Peyer's patch (tissue), 4 donors: ENCODE measurements around the gene DYNC2LI1. TPM values are rescaled to one million over a fixed set of nuclear protein-coding genes. Genes with fewer than 3 reads are reported as not detected.

Experiments
- DNase-seq, 3 donors: peaks; one replicate each; pipeline ENCODE4 v3.0.0-alpha.2; 2017 to 2019
- H3K27ac ChIP-seq, 4 donors: fragments of 200-600 bp; sonication (generic); one replicate each; pipeline ENCODE4 v1.5.1; 2016 to 2019
- H3K27me3 ChIP-seq, 2 donors: fragments of 200-600 bp; sonication (generic); one replicate each; pipeline ENCODE4 v1.5.1; 2019
- H3K36me3 ChIP-seq, 3 donors: fragments of 200-600 bp; sonication (generic); one replicate each; pipeline ENCODE4 v1.5.1; 2016 to 2019
- H3K4me1 ChIP-seq, 4 donors: fragments of 200-600 bp; sonication (generic); one replicate each; pipeline ENCODE4 v1.5.1; 2016 to 2019
- H3K4me3 ChIP-seq, 4 donors: fragments of 200-600 bp; sonication (generic); 1 replicate in 3 of 4; 2 replicates in 1 of 4; pipeline ENCODE4 v1.5.1; 2016 to 2019; ENCODE audit warnings: mild to moderate bottlenecking in 1 of 4
- H3K9me3 ChIP-seq, 4 donors: fragments of 200-600 bp; sonication (generic); one replicate each; pipeline ENCODE4 v1.5.1; 2016 to 2019; ENCODE audit warnings: mild to moderate bottlenecking in 1 of 4
- POLR2A ChIP-seq, 2 donors: fragments of 450-650 bp; IDR thresholded peaks; one replicate each; pipeline ENCODE4 v1.5.1; 2017; ENCODE audit warnings: antibody characterized with exemption in 2 of 2, mild to moderate bottlenecking in 2 of 2, moderate library complexity in 2 of 2
- total RNA-seq, 4 donors: library from RNA; depleted of rRNA; stranded (reverse); fragments of >200 nt; gene quantifications; one replicate each; pipeline ENCODE4 v1.1.0, GENCODE V29; 2016
- TF ChIP-seq, protein P1 (sequence below), 6 experiments: fragments of 450-650 bp in 4 of 6; fragments of 200-600 bp in 2 of 6; sonication (generic) in 1 of 6; IDR thresholded peaks; one replicate each; pipeline ENCODE4 v1.5.1; 2017 to 2019; ENCODE audit warnings: antibody characterized with exemption in 6 of 6, mild to moderate bottlenecking in 3 of 6, moderate library complexity in 1 of 6

Gene DYNC2LI1
- total RNA-seq, 4 donors from 2014 or later = 21.5 to 41.3 (median 27.9) TPM

DNA sequence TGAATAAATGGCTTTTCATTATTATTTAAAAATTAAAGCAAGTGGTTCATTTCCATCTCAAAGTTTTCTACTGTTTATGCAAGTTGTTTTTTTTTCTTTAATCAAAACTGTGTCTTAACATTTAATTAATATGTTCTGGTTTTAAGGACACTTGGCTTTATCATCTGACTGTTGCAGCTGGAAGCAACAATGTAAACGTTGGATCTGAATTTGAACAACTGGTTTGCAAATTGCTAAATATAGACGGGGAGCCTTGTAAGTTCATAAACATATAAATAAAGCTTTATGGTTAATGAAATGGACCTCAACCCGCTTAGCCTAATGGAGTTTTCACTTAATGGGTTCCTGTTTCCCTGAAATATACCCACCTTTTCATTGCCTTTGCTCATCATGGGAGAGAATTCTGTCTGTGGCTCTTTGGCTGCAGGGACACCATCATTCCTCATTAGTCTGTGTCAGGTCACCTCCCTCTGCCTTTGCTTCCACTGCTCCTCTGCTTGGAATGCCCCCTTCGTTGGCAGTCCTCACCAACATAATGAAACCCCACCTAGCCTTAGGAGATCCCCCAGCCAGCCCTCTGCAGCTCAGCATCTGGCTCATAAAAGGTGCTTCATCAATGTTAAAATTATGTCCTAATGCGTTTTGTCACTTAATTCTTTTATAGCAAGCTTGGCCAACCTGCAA is 44.2 kb upstream of the DYNC2LI1 start:
- no peak overlapping the region for H3K4me3 ChIP-seq
- no peaks in the 10 kb centered on the region for H3K9me3 ChIP-seq
- H3K36me3 ChIP-seq = no peaks in the 10 kb centered on the region
- H3K4me1 ChIP-seq = no peaks in the 10 kb centered on the region
- no peak for TF ChIP-seq POLR2A (IDR thresholded peaks at IDR 0.05)
- TF ChIP-seq, protein P1, sequence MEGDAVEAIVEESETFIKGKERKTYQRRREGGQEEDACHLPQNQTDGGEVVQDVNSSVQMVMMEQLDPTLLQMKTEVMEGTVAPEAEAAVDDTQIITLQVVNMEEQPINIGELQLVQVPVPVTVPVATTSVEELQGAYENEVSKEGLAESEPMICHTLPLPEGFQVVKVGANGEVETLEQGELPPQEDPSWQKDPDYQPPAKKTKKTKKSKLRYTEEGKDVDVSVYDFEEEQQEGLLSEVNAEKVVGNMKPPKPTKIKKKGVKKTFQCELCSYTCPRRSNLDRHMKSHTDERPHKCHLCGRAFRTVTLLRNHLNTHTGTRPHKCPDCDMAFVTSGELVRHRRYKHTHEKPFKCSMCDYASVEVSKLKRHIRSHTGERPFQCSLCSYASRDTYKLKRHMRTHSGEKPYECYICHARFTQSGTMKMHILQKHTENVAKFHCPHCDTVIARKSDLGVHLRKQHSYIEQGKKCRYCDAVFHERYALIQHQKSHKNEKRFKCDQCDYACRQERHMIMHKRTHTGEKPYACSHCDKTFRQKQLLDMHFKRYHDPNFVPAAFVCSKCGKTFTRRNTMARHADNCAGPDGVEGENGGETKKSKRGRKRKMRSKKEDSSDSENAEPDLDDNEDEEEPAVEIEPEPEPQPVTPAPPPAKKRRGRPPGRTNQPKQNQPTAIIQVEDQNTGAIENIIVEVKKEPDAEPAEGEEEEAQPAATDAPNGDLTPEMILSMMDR (IDR thresholded peaks at IDR 0.05) = no peak
- H3K27me3 ChIP-seq = no peaks in the 10 kb centered on the region
- no peak overlapping the region for H3K27ac ChIP-seq
- no peak for DNase-seq

DNA sequence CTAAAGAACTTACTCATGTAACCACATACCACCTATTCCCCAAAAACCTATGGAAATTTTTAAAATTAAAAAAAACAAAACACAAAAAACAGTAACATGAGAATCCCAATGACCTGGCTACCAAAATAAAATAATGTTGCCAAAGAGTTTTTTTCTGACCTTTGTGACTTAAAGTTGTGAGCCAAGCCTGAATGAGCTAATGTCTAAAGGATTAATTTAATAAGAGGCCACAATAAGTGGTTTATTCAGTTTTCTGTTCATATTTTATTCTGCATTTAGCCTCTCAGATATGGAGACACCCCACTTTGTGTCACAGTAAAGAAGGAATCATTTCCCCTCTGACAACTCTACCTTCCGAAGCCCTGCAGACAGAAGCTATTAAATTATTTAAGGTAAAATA is 42.6 kb upstream of the DYNC2LI1 start:
- Histone ChIP-seq H3K4me3 (no peak overlapping the region), H3K36me3 (no peaks in the 10 kb centered on the region), H3K9me3 (no peaks in the 10 kb centered on the region), H3K27ac (no peak overlapping the region), H3K4me1 (no peaks in the 10 kb centered on the region), H3K27me3 (no peaks in the 10 kb centered on the region)
- TF ChIP-seq, protein P1 (IDR thresholded peaks at IDR 0.05) = no peak
- no peak for TF ChIP-seq POLR2A (IDR thresholded peaks at IDR 0.05)
- DNase-seq = no peak

DNA sequence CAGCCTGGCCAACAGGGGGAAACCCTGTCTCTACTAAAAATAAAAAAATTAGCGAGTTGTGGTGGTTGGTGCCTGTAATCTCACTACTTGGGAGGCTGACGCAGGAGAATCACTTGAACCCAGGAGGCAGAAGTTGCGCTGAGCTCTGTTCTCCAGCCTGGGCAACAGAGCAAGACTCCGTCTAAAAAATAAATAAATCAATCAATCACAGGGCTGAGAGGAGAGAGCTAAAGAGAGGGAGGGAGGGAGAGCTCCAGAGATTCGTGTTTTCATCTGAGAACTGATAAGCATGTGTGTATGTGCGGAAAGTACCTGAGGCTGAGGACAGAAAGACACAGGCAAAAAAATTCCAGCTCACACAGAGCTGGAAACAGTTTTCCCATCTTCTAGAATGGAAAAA is 37.2 kb upstream of the DYNC2LI1 start:
- TF ChIP-seq, protein P1 (IDR thresholded peaks at IDR 0.05) = no peak
- no peak for TF ChIP-seq POLR2A (IDR thresholded peaks at IDR 0.05)
- Histone ChIP-seq H3K9me3 (no peaks in the 10 kb centered on the region), H3K4me1 (no peaks in the 10 kb centered on the region), H3K4me3 (no peak overlapping the region), H3K36me3 (no peaks in the 10 kb centered on the region), H3K27ac (no peak overlapping the region), H3K27me3 (no peaks in the 10 kb centered on the region)
- no peak for DNase-seq

DNA sequence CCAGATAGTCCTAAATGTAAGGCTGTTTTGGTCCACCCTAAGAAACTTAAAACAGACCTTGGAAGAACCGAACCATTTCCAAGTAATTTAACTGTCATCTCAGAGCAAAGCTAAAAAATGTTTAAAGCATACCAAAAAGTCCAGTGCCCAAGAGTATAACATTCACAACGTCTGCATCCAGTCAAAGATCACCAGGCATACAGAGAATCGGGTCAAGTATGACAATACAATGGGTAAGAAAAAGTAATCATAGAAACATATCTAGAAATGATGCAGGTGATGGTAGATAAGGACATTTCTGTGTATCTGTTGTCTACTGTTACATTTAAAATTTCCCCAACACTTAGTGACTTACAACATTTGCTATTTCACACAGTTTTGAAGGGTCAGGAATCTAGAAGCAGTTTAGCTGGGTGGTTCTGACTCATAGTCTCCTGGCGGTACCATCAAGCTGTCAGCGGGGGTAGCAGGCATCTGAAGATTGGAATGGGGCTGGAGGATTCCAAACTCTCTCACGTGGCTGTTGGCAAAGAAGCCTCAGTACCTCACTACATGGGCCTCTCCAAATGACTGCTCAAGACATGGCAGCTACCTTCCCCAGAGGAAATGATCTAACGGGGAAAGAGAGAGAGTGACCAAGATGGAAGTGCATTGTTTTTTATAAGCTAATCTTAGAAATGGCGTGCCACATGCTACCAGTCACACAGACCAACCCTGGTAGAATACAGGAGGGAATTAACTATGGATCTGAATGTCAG is 36.6 kb upstream of the DYNC2LI1 start:
- Histone ChIP-seq H3K27ac (no peak overlapping the region), H3K4me3 (no peak overlapping the region), H3K27me3 (no peaks in the 10 kb centered on the region), H3K36me3 (no peaks in the 10 kb centered on the region), H3K4me1 (no peaks in the 10 kb centered on the region), H3K9me3 (no peaks in the 10 kb centered on the region)
- no peak for DNase-seq
- no peak for TF ChIP-seq POLR2A (IDR thresholded peaks at IDR 0.05)
- TF ChIP-seq, protein P1 (IDR thresholded peaks at IDR 0.05) = no peak

DNA sequence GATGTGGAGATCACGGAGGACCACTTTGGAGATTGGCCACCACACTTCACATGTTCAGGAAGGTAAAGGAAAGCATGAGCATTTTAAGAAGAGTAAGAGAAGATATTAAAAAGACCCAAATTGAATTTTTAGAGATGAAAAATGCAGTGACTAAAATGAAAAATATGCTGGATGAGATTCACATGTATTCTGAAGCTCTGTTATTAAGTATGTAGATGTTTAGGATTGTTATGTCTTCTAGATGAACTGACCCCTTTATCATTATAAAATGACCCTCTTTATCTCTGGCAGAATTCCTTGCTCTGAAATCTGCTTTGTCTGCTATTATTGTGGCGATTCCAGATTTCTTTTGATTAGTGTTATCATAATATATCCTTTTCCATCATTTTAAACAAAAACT is 36.0 kb upstream of the DYNC2LI1 start:
- DNase-seq = no peak
- Histone ChIP-seq H3K36me3 (no peaks in the 10 kb centered on the region), H3K4me3 (no peak overlapping the region), H3K27ac (no peak overlapping the region), H3K4me1 (no peaks in the 10 kb centered on the region), H3K27me3 (no peaks in the 10 kb centered on the region), H3K9me3 (no peaks in the 10 kb centered on the region)
- no peak for TF ChIP-seq POLR2A (IDR thresholded peaks at IDR 0.05)
- TF ChIP-seq, protein P1 (IDR thresholded peaks at IDR 0.05) = no peak
